ENCODE data around the gene PIBF1.
"Not testable (repeated sequence)": the region's sequence is repeated elsewhere in the genome, so short reads cannot be mapped to it uniquely, and the experiment has no call there.

Gene PIBF1

DNA sequence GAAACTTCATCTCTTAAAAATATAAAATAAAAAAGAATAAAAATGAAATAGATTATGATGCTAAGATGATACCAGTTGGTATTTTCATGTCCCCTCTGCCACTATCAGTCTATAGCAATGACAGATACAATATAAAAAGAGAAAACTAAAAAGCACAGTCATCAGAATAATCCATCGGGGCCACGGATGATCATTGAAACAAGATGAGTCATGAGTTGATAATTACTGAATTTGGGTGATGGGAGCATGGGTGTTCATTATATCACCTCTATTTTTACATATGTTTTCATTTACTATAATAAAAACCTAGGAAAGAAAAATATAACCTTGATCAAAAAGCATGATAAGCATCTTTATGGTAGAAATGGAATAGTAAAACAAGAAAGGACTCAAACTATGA is 41.1 kb downstream of the PIBF1 start:
- DNase-seq (ENCODE audit: low read depth): no peak

DNA sequence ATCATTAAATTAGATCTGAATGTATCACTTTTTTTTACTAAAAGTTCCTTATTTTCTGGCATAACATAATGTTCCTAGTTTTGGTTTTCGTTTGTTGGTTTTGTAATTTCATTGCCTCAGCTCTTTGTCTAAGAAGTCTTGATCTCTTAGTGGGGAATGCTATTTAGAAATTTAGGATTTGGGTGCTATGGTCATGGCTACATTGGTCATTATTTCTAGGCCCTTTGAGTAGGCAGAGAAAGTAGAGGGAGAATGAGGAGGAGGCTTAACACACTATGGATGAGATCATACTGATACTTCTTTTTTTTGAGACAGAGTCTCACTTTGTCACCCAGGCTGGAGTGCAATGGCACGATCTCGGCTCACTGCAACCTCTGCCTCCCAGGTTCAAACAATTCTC is 41.8 kb downstream of the PIBF1 start:
- DNase-seq (ENCODE audit: low read depth): no peak

DNA sequence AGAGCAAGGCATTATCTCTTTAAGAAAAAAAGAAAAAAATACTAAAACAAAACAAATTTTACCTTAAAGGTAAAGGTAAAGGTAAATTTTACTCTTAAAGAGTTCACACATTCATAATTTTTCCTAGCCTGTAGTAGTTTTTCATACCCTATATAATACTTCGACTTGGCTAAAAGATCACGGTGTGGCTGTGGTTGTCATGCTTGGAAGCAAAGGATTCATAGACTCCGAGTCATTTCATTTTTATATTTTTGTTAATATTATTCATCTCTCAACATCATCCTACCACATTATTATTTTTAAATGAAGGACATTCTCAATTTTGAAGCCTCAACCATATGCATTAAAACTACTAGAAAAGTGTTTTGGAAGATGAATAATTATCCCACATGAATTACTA is 52.7 kb downstream of the PIBF1 start:
- DNase-seq (ENCODE audit: low read depth): no peak

DNA sequence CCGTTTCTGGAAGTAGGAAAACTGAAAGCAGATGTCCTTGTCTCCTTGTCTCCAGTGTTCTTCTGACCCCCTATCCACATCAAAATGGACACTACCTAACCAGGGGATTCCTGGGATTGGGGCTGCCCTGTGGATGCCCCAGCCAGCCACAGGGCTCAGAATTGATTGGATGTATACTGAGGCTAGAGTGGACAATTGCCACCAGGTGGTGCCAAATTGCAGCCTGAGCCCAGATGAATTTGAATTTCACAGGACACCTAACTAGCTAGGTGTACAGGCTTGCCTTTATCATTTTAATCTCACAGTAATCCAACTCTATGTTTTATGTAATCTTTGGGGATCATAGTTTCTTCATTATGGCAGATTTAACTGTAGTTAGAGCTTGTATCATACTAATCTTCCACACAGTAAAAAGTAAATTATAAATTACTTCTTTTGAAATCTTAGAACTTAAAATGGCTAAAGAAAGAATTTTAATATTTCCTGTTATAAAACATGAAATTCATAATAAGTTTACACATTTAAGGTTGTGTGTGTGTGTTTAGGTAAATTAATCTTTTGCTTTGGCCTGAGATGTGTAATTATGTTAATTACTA is 58.0 kb downstream of the PIBF1 start:
- no peak for DNase-seq (ENCODE audit: low read depth)

DNA sequence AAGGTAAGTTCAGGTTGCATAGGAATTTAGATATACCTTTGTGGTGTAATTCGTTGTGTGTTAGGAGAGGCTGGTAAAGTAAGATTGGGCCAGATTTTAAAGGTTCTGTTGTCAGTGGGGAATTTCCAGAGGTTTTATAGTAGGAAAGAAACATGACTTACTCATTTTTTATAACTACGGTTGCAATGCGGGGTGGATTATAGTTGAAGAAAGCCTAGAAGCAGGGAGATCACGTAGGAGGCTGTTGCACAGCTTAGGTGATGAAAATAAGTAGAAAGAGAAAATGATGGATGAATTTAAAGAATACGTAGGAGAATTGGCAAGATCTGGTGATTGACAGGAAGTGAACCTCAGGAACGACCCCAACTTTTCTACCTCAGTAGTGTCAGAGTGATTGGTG is 61.1 kb downstream of the PIBF1 start:
- DNase-seq (ENCODE audit: low read depth): no peak

DNA sequence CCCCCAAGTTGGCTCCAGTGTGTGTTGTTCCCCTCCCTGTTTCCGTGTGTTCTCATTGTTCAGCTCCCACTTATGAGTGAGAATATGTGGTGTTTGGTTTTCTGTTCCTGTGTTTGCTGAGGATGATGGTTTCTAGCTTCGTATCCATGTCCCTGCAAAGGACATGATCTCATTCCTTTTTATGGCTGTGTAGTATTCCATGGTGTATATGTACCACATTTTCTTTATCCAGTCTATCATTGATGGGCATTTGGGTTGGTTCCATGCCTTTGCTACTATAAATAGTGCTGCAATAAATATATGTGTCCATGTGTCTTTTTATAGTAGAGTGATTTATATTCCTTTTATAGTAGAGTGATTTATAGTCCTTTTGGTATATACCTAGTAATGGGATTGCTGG is 63.2 kb downstream of the PIBF1 start:
- not testable (repeated sequence) for DNase-seq (ENCODE audit: low read depth)

DNA sequence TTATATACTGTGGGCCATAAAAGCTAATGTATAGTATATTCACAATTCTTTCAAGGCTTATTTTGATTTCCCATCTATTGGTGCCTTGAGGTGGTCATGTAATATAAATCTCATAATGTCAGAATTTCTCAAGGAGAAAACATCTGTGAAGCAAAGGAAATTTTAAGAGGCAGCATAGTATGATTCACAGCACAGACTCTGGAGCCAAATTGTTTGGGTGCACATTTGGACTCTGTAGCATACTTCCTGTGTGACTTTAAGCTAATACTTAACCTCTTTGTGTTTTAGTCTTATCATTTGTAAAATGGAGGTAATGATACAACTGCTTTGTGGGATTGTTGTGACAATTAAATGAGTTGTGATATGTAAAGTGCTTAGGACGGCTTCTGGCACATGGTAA is 67.6 kb downstream of the PIBF1 start:
- no peak for DNase-seq (ENCODE audit: low read depth)

DNA sequence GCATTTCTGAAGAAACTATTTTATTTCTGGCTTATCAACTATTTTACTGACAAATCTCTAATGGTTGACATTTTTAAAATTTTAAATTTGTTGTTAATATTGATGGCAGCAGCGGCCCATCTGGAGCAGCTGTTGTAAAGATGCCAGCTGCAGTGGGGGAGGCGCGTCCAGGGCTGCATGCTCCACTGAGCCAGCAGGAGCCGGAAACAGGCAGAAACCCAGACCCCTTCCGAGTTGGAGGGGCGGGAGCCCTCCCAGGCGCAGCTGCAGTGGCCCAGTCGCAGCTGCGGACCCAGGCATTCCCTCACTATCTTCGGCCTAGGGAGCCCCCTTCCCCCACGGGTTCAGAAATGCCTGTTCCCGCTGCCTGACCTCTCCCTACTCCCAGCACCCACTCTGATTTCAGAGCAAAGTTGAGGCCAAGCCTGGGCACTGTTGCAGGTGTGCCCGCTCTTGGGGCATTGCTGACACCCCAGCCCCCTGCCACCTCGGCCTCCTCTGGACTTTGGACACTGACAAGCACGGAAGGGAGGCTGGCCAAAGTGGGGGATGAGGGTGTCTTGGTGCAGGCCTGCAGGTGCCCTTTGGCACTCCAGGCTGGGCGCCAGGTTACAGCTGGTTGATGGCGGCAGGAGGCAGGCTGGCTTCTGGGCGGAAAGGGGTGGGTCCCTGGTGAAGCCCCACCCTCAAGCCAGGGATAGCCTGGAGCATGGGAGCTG is 69.2 kb downstream of the PIBF1 start:
- no peak for DNase-seq (ENCODE audit: low read depth)

DNA sequence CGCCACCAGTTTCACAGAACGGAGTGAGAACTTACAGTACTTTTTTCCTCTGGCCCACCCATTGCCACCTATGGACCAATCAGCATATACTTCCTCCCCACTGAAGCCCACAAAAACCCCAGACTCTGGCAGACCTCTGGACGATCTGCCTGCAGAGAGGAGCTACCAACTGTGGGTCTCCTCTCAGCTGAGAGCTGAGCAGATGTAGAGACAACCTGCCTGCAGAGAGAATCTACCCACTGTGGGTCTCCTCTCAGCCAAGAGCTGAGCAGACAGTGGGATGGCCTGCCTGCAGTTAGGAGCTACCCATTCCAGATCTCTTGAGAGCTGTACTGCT is 69.7 kb downstream of the PIBF1 start:
- DNase-seq (ENCODE audit: low read depth): no peak

DNA sequence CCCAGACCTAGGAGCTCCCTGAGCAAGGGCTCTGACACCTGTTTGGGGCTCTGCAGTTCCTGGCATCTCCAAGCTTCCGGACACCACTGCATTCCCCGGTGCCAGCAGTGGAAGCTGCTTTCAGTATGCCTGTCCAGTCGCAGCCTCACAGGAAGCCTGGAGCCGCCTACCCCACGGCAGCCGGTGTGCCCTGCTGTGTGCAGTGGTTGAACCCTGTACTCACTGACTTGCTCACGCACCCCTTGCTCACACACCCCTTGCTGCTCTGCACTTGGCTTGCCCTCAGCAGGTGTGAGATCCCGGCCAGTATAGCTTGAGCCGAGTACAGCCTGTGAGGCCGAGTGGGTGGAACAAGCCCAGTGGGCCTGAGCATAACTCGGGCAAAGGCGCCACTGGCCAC is 70.3 kb downstream of the PIBF1 start:
- no peak for DNase-seq (ENCODE audit: low read depth)

DNA sequence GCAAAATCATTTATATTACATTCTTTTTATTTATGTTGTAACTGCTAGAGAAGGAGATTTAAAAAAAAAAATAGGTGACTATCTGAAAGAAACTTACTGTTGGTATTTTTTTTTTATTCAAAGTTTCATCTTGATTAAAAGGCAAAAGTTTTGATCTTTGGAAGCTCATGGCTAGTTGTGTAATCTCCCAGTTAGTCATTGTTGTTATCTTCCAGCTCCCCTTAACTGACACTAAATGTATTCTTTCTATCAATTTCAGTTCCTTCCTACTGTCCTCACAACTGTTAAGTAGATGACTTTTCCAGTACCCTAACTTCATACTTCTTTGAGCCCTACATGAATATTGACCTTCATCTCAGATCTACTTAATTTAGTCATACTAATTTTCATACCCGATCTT is 71.1 kb downstream of the PIBF1 start:
- no peak for DNase-seq (ENCODE audit: low read depth)

DNA sequence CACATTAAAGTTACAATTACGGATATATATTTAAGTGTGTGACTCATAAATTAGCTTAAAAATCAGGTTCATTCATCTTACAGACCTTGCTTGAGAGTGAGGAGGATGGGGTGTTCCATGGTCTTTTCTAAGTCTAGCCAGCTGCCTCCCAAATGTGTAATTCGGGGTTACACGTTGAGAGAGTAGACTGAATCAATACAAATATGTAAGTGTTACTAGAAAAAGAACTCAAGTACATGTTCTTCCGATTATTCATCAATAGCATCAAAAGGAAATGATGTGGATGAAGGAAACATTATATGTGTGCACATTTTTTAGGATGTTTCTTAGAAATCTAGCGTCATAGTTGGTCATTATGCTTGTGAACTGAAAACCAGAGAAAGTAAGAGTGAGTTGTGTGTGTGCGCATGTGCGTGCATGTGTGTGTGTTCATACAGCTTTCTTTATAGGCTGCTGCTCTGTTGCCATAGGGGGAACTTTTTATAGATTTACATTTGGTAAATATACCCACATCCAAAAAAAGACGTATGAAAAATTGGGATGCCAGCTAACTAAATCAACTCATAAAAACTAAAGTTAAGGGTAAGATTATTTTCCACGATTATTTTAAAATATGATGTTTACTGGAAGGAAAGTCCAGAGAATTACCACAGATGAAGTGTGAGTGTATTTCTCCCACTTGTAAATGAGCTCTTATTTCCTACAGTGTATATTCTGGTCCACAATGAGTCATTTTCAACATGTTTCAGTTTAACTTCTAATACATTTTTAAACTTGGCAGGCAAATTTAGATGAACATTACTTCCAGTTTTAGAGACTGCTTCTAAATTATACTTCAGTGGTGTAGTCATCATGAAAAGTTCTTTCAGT is 82.4 kb downstream of the PIBF1 start:
- no peak for DNase-seq (ENCODE audit: low read depth)

DNA sequence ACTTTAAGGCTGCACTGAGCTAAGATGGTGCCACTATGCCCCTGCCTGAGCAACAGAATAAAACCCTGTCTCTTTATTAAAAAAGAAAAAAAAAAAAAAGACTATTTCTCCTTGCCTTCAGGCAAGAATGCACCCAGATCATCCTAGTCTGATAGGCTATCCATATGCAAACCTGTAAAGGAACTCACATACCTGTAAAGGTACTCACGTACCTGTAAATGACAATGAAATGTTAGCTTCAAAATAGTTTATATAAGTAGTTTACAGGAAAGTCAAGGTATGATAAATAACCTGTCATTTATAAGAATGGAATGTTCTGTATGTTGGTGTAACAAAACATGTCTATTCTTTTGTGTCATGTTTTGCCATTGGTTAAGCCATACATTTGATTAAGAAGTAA is 86.3 kb downstream of the PIBF1 start:
- DNase-seq (ENCODE audit: low read depth): no peak

DNA sequence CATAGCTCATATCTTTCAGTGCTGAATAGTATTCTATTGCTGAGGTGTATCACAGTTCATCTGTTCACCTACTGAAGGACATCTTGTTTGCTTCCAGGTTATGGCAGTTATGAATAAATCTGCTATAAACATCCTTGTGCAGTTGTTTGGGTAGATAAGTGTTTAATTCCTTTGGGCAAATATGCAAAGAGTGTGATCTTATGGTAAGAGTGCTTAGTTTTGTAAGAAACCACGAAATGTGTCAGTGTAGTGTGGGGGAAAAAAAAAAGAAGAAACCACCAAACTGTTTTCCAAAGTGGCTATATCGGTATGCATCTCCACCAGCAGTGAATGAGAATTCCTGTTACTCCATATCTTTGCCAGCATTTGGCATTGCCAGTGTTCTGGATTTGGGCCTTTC is 93.3 kb downstream of the PIBF1 start:
- no peak for DNase-seq (ENCODE audit: low read depth)

DNA sequence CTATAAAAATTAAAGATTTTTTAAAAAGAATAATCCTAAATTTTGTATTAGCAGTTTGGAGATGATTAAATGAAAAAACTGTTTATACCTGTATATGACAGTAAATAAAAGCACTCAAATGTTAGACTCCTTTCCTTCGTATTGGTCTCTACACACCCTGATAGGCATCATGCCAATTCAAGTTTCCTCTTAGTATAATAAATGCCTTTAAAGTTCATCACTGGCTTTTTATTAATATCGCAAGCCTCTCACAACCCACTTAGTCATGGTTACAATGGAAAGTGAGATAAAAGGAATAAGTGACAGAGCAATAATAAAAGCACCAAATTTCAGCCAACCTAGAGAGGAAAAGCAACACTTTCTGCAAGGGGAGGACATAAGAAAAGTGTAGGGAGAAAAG is 102.2 kb downstream of the PIBF1 start:
- no peak for DNase-seq (ENCODE audit: low read depth)

DNA sequence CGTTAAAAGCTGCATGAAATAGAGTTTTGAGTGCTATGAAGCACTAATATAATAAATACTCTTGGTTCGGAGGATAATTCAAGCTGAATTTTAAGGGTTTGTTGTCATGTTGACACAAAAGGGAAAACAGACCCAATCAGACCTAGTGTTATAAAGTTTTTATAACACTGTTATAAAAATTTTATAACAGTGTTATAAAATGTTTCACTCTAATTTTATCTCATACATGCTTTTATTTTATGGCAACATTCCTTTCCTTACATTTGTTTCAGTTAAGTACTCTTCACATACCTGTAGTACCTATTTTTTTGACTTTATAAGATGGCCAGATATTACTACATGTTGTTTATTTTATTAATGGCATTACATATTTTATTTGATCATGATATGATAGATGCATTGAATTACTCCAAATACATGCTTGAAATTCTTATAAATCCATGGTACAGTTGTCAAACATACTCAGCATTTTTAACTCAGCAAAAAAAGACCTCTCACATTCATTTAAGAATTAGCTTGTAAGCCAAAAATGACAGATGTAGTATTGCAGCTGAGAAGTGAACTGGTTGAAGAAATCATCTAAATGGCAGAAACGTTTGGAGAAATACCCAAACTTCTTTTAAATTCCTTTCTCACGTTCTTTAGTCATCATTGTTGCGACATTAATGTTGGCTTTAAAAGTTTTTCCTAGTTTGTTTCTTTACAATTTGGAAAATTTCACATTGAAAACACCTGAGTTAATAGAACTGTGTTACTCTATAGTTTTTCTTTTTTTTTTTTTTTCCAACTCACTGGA is 104.5 kb downstream of the PIBF1 start:
- no peak for DNase-seq (ENCODE audit: low read depth)

DNA sequence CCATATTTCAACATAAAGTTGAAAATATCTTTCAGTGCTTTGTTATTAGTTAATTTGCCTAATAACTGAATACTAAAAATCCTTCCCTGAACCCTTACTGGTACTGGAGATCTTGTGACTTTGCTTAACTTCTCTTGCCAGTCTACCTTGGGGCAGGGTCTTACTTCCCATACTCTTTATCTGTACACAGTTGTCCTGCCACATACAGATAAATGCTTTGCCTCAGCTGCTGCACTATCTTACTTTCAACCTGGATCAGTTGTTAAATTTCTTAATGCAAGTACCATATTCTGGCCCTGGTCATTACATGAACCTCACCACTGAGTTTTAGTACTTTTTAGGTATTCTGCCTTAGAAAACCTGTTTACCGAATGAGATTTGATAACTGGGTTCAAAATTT is 107.6 kb downstream of the PIBF1 start:
- DNase-seq (ENCODE audit: low read depth): no peak

DNA sequence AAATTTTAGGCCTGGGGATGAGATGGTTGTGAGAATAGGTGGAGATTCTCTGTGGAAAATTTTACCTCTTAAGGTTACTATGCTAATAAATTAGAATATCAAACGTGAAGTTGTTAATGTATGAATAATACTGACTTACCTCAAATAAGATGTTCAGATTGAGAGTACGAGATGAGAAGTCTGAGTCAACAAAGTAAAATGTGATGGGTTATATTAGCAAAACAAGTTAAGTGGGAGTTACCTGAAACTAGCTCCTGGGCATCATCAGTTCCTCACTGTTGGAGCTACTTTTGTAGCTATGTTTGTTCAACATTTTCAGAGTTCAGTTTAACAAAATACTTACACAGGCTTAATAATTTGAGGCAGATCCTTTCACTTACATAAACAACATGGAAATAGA is 108.6 kb downstream of the PIBF1 start:
- DNase-seq (ENCODE audit: low read depth): no peak

DNA sequence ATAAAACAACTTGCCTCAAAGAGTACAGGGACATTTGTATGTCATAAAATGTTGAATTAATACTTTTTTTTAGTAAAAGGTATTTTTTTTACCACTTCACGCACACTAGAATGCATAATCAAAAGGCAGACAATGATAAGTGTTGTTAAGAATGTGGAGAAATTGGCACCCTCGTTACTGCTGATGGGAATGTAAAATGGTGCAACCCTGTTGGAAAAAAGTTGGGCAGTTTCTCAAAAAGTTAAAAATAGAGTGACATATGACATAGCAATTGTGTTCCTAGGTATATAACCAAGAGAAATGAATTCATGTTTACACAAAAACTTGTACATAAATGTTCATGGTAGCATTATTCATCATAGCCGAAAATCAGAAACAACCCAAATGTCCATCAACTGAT is 109.5 kb downstream of the PIBF1 start:
- DNase-seq (ENCODE audit: low read depth): no peak

DNA sequence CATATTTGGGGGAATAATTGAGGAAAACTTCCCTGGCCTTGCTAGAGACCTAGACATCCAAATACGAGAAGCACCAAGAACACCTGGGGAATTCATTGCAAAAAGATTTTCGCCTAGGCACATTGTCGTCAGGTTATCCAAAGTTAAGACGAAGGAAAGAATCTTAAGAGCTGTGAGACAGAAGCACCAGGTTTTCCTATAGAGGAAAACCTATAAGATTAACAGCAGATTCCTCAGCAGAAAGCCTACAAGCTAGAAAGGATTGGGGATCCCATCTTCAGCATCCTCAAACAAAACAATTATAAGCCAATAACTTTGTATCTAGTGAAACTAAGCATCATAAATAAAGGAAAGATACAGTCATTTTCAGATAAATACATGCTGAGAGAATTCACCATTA is 114.9 kb downstream of the PIBF1 start:
- DNase-seq (ENCODE audit: low read depth): no peak

DNA sequence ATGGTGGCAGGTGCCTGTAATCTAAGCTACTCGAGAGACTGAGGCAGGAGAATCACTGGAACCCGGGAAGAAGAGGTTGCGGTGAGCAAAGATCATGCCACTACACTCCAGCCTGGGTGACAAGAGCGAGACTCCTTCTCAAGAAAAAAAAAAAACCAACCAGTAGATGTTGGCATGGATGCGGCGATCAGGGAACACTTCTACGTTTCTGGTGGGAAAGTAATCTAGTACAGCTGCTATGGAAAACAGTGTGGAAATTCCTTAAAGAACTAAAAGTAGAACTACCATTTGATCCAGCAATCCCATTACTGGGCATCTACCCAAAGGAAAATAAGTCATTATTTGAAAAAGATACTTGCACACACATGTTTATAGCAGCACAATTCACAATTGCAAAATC is 119.6 kb downstream of the PIBF1 start:
- DNase-seq (ENCODE audit: low read depth): not testable (repeated sequence)

DNA sequence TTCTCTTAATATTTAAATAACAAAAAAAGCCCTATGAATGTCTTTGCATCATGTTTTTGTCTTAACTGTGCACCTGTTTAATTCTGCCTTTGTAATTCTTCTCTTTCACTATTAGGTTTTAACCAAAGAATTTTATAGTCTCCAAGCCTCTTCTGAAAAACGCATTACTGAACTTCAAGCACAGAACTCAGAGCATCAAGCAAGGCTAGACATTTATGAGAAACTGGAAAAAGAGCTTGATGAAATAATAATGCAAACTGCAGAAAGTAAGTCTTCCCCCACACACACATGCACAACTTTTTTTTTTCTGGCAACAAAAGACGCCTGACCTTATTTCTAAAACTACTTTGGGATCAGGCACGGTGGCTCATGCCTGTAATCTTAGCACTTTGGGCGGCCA is 126.5 kb downstream of the PIBF1 start:
- no peak for DNase-seq (ENCODE audit: low read depth)

DNA sequence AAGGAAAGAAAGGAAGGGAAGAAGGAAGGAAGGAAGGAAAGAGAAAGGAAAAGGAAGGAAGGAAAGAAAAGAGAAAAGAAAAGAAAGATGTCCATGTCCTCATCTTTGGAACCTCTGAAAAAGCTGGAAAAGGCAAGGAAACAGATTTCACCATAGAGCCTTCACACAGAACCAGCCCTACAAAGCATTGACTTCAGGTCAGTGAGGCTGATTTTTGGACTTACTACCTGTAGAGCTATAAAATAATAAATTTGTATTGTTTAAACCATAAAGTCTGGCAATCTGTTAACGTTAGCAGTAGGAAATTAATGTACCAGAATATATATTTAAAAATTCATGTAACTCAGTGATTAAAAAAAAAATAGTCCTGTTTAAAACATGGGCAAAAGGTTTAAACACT is 130.0 kb downstream of the PIBF1 start:
- no peak for DNase-seq (ENCODE audit: low read depth)
